Measurements from ENCODE around the gene MANBA. TPM values are rescaled to one million over a fixed set of nuclear protein-coding genes. Genes with fewer than 3 reads are reported as not detected.
"Not testable (repeated sequence)": the region's sequence is repeated elsewhere in the genome, so short reads cannot be mapped to it uniquely, and the experiment has no call there.

Gene MANBA
- total RNA-seq, 2 donors from 2014 or later: 16.7 to 24.8 TPM

DNA sequence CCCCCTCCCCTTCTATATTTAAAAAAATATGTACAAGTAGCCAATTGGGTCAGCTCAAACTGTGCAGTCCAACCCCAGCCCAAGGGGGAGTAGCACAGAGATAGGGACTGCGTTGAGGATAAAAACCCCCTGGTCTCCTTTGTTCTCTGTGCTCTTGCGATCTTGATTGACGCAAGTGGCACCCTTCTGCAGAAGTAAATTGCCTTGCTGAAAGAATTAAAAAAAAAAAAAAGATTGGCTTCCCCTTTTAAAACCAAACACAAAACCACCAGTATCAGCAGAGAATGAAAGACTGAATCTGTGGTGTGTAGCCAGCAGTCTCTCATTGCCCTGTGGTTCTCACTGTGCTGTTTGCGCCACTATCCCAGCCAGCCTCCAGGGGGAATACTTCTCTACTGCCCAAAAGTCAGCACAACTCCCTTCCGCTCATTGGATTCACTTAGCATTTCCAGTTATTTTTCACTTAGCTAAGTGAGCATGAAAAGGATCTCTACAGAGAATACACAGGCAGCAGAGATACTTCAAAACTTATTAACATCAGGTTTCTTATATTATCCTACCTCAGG lies 29.7 kb downstream of the MANBA start:
- intact Hi-C loops (cut with DNase I): no loop called here
- DNase-seq (ENCODE audit: low spot score): no peak

- intact Hi-C loops (cut with DNase I); DNase-seq (ENCODE audit: low spot score): not testable (repeated sequence)
Observed at GRCh38 chr4:102729486-102729885, 31.3 kb downstream of the MANBA start.

- DNase-seq (ENCODE audit: low spot score); intact Hi-C loops (cut with DNase I): not testable (repeated sequence)
Observed at GRCh38 chr4:102726919-102727318, 33.8 kb downstream of the MANBA start.

DNA sequence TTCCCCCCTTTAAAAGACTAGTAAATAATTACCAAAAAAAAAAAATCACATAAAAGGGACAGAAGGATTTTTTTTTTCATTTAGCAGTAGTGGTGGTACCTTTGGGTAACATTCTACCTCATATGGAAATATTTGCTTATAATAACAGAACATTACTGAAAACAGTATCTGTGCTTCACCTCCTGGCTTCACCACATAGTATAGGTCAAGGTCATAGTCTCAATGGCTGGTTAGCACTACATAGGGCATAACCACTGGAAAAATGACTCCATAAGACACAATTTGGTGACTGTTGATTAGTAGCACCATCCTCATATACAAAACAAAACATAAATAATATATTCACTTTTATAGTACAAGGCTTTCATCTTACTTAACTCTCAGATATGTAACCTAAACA lies 34.7 kb downstream of the MANBA start:
- DNase-seq (ENCODE audit: low spot score): no peak
- intact Hi-C loops (cut with DNase I): no loop called here

- intact Hi-C loops (cut with DNase I): no loop called here
- DNase-seq (ENCODE audit: low spot score): no peak
Observed at GRCh38 chr4:102725229-102725628, 35.5 kb downstream of the MANBA start.

DNA sequence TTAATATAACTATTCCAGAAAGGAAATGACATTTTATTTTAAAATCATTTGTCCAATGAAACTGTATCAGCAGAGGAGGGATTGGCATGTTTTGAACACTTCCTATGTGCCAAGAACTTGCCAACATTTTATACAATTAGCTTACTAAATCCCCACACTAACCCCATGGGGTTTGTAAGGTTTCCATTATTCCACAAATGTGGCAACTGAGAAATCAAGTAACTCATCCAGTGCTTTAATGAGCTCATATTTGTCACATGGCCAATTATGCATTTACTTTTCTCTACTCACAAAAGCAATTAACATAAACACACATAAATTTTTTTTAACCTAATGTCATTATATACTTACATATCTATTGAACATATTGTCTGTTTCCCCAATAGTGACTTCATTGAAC lies 37.3 kb downstream of the MANBA start:
- no peak for DNase-seq (ENCODE audit: low spot score)
- intact Hi-C loops (cut with DNase I): no loop called here

DNA sequence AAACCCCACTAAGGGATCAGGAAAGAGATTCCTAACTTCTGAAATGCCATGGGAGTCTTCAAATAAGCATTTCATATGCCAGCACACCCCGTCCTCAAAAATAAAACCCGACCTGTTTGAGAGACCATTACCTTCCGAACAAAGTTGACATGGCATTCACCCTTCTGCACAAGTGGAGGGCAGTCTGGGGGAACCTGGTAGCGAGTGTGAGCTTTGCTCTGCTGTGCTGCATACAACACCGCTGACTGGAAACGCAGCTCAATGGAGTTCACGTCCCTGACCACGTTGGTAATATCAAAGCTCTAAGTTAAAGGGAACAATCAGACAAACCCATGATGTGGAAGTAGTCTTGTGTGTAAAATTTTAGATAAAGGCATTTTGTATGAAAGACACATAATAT lies 38.0 kb downstream of the MANBA start:
- DNase-seq (ENCODE audit: low spot score): no peak
- intact Hi-C loops (cut with DNase I): no loop called here

DNA sequence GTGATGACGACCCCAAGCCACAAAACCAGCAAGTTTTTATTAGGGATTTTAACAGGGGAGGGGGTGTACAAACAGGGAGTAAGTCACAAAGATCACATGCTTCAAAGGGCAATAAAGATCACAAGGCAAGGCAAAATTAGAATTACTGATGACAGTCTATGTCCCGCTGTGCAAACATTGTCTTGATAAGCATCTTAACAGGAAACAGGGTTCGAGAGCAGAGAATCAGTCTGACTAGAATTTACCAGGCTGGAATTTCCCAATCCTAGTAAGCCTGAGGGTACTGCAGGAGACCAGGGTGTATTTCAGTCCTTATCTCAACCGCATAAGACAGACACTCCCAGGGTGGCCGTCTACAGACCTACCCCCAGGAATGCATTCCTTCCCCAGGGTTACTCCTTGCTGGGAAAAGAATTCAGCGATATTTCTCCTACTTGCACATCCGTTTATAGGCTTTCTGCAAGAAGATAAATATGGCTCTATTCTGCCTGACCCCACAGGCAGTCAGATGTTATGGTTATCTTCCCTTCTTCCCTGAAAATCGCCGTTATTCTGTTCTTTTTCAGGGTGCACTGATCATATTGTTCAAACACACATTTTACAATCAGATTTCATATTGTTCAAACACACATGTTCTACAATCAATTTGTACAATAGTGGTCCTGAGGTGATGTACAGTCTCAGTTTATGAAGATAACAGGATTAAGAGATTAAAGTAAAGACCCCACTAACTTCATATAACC lies 41.8 kb downstream of the MANBA start:
- intact Hi-C loops (cut with DNase I); DNase-seq (ENCODE audit: low spot score): not testable (repeated sequence)

- intact Hi-C loops (cut with DNase I): no loop called here
- no peak for DNase-seq (ENCODE audit: low spot score)
Observed at GRCh38 chr4:102717448-102718092, 43.2 kb downstream of the MANBA start.

GRCh38 chr4:102715057-102715456 lies 45.7 kb downstream of the MANBA start:
- no peak for DNase-seq (ENCODE audit: low spot score)
- intact Hi-C loops (cut with DNase I): no loop called here

DNA sequence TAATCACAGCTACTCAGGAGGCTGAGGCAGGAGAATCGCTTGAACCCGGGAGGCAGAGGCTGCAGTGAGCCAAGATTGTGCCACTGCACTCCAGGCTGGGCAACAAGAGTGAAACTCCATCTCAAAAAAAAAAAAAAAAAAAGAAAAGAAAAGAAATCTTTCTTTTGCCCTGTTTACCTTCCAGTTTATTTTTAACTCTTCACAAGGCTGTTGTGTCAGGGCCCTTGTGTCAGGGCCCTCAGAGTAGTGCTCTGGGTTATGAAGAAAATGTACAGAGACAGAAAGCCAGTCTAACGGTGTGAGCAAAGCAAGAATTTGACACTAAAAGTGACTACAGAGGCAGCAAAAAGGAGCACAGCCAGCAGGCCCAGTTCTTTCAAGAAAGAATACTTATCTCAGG lies 47.0 kb downstream of the MANBA start:
- DNase-seq (ENCODE audit: low spot score); intact Hi-C loops (cut with DNase I): not testable (repeated sequence)

- intact Hi-C loops (cut with DNase I): no loop called here
- no peak for DNase-seq (ENCODE audit: low spot score)
Observed at GRCh38 chr4:102713096-102713495, 47.7 kb downstream of the MANBA start.

- DNase-seq (ENCODE audit: low spot score): no peak
- intact Hi-C loops (cut with DNase I): no loop called here
Observed at GRCh38 chr4:102710986-102711385, 49.8 kb downstream of the MANBA start.

DNA sequence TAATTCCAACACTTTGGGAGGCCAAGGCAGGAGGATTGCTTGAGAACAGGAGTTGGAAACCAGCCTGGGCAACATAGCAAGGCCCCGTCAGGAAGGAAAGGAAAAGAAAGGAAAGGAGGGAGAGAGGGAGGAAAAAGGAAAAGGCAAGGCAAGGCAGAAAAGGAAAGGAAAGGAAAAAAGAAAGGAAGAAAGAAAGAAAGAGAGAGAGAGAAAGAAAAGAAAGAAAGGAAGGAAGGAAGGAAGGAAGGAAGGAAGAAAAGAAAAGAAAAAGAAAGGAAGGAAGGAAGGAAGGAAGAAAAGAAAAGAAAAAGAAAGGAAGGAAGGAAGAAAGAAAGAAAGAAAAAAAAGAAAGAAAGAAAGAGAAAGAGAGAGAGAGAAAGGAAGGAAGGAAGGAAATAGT lies 51.7 kb downstream of the MANBA start:
- DNase-seq (ENCODE audit: low spot score); intact Hi-C loops (cut with DNase I): not testable (repeated sequence)

GRCh38 chr4:102707150-102707549 lies 53.6 kb downstream of the MANBA start:
- intact Hi-C loops (cut with DNase I): no loop called here
- no peak for DNase-seq (ENCODE audit: low spot score)

GRCh38 chr4:102705391-102705935 lies 55.3 kb downstream of the MANBA start:
- intact Hi-C loops (cut with DNase I): no loop called here
- DNase-seq (ENCODE audit: low spot score): no peak

DNA sequence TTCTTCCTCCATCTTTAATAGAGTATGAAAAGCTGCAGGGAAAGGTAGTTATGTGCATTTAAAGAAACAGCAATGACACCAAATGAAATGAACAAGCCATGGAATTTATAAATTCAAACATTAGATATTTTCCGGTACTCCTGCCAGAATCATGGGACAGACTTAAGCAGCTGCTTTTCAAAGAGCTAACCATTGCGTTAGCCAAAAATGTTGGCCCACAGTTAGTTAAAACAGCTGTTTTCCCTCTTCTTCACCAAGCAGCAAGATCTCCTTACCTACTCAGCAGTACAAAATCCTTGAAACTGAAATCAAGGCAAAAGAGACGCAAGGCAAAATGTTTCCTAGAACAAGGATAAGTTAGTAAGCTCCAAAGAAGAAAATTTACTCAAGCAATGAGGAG lies 64.0 kb downstream of the MANBA start:
- intact Hi-C loops (cut with DNase I): no loop called here
- DNase-seq (ENCODE audit: low spot score): no peak

- DNase-seq (ENCODE audit: low spot score): no peak
- intact Hi-C loops (cut with DNase I): no loop called here
Observed at GRCh38 chr4:102694791-102695190, 66.0 kb downstream of the MANBA start.

DNA sequence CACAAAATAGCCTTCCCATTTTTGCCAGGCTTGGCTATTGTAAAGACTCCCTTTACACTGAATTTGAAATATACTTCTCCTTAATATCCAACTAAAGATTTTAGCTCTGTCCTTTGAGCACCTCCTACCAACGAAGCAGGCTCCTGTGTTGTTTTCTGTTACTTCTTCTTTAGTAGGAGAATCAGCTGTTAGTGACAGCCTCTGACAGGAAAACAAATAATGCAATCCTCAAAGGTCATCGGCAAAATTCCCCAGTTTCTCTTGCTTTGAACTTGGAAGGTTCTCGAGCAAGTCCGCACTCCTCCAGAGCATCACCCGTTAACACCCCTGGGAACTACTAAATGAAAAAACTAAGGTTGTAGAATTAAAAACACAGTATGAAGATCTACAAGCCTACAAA lies 66.9 kb downstream of the MANBA start:
- intact Hi-C loops (cut with DNase I): no loop called here
- no peak for DNase-seq (ENCODE audit: low spot score)

DNA sequence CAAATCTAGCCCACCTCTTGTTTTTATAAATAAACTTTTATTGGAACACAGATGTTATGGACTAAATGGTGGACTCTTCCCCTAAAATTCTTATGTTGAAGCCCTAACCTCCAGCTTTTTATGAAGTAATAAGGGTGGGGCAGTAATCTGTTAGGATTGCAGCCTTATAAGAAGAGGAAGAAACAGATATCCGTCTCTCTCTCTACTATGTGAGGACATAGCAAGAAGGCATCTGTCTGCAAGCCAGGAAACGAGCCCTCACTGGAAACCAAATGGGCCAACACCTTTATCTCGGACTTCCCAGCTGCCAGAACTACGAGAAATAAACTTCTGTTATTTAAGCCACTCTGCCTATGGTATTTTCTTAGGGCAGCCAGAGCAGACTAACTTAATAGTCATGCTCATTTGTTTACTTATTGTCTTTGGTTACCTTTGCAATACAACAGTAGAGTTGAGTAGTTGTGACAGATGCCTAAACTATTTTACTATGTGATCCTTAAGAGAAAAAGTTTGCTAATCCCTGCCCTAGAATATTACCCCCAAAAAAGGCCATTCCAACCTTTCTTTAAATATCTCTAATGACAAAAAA lies 67.4 kb downstream of the MANBA start:
- no peak for DNase-seq (ENCODE audit: low spot score)
- intact Hi-C loops (cut with DNase I): no loop called here

All from posterior vena cava (tissue), 2 donors.